GM12873 (cell line): ENCODE measurements around the gene PPHLN1.

ENCODE experiments used
- TF ChIP-seq, protein P1 (sequence below): IDR thresholded peaks from 2 replicates; pipeline ENCODE4 v1.5.1; 2012; ENCODE audit warnings: low read depth, mild to moderate bottlenecking, moderate library complexity, low read length, control low read depth; ENCODE audit not compliant: insufficient read depth; ENCODE audit errors: missing control alignments

Gene PPHLN1, protein sequence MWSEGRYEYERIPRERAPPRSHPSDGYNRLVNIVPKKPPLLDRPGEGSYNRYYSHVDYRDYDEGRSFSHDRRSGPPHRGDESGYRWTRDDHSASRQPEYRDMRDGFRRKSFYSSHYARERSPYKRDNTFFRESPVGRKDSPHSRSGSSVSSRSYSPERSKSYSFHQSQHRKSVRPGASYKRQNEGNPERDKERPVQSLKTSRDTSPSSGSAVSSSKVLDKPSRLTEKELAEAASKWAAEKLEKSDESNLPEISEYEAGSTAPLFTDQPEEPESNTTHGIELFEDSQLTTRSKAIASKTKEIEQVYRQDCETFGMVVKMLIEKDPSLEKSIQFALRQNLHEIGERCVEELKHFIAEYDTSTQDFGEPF

DNA sequence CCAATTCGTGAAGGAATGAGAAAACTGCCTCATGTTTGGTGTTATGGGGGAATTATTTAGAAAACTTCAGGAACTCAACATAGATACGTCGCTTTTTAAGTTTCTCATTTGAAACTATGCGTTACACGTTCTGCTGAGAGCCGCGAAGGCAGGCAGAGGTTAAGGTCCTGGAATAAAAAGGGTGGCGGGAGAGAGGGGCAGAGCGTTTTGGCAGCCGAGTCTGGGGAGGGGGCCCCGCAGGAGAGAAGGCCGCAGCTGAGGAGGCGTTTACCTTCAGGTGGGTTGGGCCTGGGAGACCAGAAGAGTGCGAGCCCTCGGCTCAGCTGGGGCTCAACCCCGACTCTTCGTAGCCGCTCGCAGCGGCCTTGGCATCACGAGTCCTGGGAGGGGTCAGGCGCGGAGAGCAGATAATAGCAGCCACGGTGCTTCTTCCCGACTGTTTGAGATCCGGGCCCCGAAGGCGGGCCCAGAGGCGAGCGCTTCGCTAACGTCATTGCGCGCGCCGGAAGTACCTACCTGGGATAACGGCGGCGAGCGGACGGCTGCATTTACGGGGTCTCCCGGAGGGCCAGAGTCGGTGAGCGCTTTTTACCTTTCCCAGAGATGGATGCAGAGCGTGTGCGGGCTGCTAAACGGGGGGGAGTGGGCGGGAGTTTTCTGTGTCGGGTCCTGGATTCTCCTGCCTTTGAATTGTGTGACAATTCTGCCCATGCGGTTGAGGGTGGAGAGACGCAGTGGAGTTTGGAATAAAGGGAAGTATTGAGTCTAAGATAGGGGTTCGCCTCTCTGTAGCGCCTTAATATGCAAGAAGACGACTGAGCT lies at the start of gene PPHLN1, which contains the start of gene ZCRB1:
Gene PPHLN1, plus strand, starts transcription at position 515 of the 822 bp plus-strand sequence. CDS start 9,736 bp downstream, outside the sequence.
Gene ZCRB1, minus strand, starts transcription at position 442 of the 822 bp plus-strand sequence. CDS start 1,992 bp downstream, outside the sequence.
- TF ChIP-seq, protein P1, sequence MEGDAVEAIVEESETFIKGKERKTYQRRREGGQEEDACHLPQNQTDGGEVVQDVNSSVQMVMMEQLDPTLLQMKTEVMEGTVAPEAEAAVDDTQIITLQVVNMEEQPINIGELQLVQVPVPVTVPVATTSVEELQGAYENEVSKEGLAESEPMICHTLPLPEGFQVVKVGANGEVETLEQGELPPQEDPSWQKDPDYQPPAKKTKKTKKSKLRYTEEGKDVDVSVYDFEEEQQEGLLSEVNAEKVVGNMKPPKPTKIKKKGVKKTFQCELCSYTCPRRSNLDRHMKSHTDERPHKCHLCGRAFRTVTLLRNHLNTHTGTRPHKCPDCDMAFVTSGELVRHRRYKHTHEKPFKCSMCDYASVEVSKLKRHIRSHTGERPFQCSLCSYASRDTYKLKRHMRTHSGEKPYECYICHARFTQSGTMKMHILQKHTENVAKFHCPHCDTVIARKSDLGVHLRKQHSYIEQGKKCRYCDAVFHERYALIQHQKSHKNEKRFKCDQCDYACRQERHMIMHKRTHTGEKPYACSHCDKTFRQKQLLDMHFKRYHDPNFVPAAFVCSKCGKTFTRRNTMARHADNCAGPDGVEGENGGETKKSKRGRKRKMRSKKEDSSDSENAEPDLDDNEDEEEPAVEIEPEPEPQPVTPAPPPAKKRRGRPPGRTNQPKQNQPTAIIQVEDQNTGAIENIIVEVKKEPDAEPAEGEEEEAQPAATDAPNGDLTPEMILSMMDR, result no peak

DNA sequence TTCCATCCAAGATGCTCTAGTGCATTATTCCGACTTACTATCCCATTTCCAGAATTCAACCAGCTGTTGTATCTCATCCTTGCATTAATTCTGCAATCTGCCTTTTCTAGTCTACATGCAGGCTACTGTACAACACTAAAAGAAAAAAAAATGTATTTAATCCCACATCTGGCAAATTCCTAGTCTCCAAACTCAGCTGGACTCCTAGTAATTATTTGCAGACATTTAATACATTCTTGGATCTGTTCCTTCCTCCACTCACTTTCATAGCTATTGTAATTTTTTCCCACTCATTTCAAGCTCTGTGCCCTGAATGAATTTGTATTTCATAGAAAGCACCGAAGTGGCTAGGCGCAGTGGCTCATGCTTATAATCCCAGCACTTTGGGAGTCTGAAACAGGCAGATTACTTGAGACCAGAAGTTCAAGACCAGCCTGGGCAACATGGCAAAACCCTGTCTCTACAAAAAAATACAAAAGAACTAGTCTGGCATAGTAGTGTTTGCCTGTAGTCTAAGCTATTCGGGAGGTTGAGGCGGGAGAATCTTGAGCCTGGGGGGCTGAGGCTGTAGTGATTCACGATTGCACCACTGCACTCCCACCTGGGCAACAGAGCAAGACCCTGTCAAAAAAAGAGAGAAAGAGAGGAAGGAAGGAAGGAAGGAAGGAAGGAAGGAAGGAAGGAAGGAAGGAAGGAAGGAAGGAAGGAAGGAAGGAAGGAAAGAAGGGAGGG lies 48.4 kb upstream of the PPHLN1 start:
- TF ChIP-seq, protein P1, result no peak

DNA sequence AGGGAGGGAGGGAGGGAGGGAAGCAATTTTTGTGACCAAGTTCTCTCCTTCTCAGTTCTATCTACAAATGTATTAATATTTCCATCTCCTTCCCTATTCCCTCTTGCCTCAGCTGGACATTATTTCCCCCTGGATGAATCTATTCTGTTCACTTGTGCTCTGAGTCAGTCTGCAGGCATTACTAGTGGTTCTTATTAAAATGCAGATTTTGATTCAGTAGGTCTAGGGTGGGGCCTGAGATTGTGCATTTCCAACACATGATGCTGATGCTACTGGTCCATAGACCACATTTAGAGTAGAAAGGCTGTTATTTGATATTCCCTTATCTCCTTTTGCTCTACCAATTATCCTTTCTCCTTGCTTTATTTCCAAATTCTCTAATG lies 47.8 kb upstream of the PPHLN1 start:
- TF ChIP-seq, protein P1, result no peak

DNA sequence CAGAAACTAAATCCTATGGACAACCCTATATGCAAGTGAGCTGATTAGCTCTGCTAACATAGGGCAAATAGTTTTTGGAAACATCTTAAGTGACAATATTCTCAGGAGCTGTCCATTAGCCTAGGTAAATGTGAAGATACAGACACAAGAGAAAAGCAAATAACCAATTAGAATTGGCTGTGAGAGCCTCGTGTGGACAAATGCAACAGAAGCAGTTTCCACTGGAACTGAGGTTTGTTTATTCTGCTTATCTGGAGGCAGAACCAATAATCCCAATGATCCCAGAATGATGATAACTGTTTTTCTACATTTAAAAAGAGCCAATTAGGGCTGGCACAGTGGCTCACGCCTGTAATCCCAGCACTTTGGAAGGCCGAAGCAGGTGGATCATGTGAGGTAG lies 44.7 kb upstream of the PPHLN1 start:
- TF ChIP-seq, protein P1, result no peak

DNA sequence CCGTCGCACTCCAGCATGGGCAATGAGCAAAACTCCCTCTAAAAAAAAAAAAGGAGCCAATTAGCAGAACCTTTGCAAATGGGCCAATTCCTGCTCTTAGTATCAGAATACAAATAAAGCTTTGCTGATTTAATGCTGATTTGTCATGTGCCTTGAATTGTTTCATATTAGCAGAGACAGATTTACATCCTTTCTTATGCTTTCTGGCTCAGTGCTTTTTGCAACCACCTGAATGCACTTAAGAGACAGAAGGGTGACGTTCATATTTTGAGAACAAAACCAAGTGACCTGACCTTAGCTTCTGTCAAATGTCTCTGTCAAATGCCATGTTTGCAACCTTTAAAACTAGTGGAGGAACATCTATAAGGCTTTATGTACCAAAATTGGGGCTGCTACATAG lies 44.1 kb upstream of the PPHLN1 start:
- TF ChIP-seq, protein P1, result no peak

DNA sequence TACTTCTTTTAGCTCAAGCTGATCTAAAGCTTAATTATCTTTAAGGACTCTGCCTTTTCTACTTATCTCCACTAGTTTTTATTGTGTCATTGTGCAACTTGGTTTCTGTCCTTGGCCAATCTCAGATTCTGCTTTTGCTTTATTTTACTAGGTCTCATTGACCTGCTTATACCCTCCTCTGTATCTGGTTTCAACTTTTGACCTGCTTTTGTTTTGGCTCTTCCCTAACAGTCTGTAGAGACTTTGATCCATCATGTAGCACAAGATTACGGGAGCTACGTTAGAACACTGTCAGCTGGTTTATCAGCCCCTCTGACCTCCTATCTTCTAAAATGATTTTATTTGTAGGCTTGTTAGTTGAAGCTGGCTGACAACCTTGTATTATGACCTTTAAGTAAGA lies 43.7 kb upstream of the PPHLN1 start:
- TF ChIP-seq, protein P1, result no peak
